ENCODE results near the gene CNTN2.

The CNTN2 gene

DNA sequence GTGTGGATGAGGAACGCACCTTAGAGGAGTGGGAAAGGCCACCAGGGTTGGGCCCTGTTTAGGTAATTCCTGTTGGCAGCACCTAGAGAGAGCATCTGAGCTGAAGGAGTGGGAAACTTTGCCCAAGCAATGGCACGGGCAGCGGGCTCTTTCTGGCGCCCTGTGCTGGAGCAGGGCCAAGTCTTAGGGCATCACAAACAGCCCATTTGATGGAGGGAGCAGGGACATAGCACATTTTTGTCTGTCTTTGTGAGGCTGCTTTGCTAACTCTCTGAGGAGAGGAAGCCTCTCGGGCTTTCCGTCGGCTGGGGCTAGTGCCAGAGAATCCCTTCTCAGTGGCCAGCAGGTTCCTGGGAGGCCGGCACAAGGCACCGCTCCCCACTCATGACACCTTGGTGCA is 22.5 kb upstream of the CNTN2 start:
- DNase-seq, result no peak

- DNase-seq, result no peak
Observed at GRCh38 chr1:205024679-205025078, 18.3 kb upstream of the CNTN2 start.

GRCh38 chr1:205025239-205025638 is 17.8 kb upstream of the CNTN2 start:
- DNase-seq, result no peak

DNA sequence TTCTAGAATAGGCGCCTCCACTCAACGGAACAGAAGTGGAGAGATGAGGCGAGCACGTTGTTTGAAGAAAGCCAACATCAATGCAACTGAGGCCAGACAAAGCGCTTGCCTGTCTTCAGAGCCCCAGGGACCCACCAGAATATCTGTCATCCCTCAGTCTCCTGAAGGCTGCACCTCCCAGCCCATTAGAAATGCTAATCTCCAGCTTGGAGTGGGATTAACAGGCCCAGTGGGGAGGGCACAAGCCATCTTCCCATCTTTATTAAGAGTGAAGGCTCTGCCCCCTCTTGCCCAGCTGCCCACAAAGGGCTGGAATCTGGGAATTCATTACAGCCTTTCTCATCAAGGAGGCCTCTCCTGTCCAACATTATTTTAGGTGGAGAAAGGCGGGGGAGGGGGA is 16.8 kb upstream of the CNTN2 start:
- DNase-seq, result no peak

DNA sequence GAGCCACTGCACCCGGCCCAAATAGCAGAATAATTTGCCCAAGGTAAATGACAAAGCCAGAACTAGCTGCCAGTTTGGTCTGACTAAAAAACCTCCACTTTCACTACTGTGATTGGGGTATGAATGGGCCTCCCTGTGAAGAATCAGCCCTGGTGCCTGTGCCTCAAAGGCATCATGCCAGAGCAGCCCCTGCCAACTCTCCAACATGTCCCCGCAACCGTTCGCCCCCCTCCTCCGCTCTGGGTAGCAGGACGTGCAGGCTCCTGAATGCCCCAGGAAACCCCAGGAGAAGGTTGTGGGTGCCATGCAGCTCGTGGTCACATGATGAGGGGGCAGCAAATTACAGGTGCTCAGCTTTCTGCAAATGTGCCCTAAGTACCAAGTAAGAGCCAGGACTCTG is 14.6 kb upstream of the CNTN2 start:
- DNase-seq, result no peak

- DNase-seq, result no peak
Observed at GRCh38 chr1:205028924-205029323, 14.1 kb upstream of the CNTN2 start.

DNA sequence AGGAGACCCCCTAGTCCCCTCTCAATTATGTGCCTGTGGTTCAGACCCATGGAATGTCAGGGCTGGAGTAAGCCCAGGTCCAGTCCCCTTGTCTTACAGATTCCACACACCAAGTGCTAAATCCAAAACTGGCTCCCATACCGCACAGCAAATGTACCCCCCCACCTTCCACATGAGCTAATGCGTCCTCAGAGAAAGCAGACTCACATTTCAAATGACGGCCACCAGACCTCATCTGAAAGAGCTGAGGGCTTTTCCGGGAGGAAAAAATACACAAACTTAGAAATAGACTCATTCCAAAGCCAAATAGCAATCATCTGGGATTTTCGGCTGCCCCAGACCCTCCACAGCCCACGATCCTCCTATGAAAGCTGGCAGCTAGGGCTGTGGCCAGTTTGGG is 12.8 kb upstream of the CNTN2 start:
- no peak for DNase-seq

- no peak for DNase-seq
Observed at GRCh38 chr1:205030896-205031295, 12.1 kb upstream of the CNTN2 start.

- DNase-seq, result no peak
Observed at GRCh38 chr1:205032508-205032907, 10.5 kb upstream of the CNTN2 start.

GRCh38 chr1:205037539-205037938 is 5.5 kb upstream of the CNTN2 start:
- DNase-seq, result no peak

DNA sequence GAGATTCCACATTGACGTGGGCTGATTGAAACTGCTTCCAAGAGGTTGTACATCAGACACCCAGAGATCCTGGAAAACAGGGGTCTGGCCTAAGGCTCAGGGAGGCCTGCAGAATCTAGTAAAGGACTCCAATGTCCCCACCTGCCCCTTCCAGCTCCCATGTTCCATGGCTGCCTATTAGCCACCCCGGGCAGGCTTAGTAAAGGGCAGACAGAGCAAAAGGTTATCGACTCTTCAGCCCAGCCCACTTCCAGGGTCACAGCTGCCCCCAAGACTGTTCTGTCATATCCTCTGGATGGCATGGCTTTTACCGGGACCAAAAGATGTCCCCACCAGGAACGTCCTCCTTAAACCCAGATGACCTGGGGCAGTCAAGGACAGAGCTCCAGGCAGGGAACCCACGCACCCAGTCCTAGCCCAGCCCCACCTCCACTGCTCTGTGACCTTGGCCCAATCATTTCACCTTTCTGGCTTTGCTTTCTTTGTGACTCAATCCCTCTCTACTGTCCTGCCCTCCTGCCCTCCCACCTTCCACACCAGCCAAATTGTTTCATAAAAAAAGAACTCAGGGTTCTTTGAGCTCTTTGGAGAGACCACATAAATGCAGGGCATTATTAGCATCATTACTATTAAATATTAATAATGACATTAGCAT is 4.8 kb upstream of the CNTN2 start:
- no peak for DNase-seq

DNA sequence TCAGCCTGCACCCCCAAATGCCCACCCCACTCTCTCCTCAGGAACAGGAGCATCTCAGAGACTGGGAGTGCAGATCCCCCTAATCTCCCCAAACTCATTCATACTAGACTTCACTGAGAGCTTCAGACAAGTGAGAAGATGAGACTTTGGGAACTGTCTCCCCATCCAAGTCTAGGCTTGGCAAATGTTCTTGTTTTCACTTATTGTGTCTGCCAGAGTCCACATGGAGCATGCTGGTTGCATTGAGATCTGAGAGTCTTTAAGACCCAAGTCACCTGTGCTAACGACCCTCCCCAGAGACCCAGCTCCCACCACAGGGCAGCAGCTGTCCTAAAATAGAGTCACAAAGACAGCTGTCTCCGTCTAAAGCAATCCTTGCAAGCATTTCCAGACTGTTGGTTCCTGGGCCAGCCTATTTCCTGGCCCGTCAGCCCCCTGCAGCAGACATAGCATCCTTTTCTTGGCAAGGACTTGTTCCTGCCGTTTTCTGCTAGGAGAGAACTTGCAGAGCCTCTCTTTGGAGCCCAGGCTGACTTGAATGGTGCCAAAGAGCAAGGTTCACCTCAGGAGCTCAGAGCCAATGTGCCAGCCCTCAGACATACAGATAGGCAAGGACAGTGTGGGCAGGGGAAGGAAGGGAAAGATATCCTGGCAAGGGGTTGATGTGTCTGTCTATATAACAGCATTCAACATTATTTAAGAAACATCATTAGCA is 1.9 kb upstream of the CNTN2 start:
- no peak for DNase-seq

DNA sequence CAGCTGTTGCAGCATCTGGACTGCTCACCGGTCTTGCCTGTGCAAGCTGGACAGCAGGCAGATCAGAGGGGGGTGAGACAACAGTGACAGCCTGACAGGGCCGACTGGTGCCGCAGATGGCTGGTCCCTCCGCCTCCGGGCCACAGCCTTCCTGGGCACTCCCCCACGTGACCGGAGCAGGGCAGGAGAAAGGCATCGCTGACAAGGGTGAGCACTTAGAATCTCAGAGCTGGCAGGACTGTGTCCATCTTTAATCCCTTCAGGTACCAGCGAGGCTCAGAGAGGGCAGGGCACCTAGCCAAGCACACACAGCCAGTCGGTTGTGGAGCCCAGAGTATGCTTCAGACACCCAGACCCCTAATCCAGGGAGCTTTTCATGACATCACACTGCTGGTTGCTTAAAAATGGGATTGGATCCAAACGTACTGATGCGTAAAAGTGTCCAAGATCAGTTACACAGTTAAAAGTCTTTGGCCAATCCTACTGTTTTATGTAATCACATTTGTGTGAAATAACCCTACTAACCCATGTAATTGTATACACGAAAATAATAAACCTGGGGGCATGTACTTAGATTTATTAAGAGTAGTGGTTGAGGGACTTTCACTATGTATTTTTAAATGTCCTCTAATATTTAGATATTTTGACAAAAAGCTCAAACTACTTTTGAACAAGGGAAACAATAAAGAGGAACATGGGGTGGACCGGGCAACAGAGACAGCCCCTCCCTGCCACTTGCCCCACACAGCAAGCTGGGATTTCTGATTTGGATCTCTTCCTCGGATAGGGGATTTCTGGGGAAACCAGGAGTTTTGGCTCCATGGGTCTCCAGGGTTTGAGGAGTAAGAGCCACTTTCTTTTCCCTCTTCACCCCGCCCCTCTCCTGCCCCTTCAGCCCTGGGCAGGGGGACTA is 758 bp upstream of the CNTN2 start:
- no peak for DNase-seq

DNA sequence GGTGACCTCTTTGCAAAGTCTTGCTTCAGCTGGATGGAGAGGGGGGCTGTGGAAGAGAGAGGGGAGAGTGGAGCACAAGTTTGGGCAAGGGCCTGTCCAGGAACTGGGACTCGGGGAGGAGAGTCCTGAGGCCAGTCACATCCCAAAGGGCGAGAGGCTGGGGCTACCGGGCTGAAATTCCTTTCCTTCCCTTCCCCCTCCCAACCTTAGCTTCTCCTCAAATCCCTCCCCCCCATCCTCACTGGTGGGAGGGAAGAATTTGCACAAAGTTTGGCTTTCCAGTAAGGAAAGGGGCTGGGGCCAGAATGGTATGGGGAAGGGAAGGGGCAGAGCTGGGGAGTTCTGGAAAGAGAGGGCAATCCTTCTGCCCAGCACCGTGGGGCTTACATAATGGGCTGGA is 854 bp downstream of the CNTN2 start:
- DNase-seq, result no peak

- DNase-seq, result no peak
Observed at GRCh38 chr1:205044741-205045140, 1.7 kb downstream of the CNTN2 start.

- DNase-seq, result no peak
Observed at GRCh38 chr1:205045146-205045545, 2.1 kb downstream of the CNTN2 start.

- no peak for DNase-seq
Observed at GRCh38 chr1:205046870-205047269, 3.9 kb downstream of the CNTN2 start.

DNA sequence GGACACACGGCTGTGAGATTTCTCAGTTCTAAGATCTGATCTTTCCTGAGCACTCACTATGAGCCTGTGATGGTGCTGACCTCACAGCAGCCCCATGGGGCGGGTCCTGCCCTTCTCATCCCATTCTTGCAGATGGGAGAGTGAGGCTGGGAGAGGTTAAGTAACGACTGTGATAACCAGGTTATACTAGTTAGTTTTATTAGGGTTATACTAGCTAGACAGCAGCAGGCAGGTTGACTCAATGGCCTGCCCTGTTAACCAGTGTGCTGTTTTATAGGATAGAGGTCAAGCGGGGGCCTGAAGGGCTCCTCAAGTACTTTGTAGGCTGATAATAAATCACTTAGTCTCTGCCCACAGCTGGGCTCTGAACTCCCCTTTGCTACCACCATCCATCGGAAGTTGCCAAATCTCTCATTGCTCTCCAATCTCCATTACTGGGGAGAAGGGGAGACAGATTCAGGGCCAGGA is 4.8 kb downstream of the CNTN2 start:
- DNase-seq, result no peak

- DNase-seq, result no peak
Observed at GRCh38 chr1:205048382-205048781, 5.4 kb downstream of the CNTN2 start.

DNA sequence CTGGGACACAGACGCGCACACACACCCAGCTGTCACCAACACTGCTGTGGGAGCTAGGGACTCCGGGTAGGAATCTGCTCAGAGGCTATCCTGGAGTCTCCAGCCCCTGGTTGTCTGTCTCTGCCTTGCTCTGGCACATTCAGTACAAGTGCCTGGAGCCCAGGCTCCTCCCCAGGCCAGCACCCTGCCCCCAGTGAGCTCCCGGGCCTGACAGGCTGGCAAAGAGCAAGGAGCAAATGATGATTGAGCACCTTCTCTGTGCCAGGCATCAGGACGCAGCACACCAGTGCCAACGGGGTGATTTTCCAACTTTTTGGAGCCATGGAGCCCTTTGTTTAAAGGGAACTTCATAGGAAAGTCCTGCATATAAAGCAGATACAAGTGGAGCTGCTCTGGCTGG is 6.5 kb downstream of the CNTN2 start:
- no peak for DNase-seq

DNA sequence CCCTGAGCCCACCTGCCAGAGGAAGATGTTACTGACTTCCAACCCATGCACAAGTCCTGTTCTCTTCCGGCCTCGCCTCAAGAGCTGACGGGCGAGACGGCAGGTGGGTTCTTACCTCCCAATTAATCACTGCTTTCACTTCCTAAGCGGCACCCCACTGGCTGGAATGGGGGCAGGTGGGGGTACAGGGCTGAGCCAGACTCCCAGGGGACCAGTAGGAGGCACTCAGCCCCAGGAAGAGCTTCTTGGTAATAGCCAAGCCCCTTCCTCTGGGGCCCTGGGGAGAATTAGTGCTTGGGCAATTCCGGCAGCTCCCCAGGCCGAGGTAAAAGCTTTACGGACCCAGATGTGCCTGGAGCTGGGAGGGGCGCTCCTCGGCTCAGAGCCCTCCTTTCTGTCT is 9.7 kb downstream of the CNTN2 start:
- peak in 1 of 2 experiments; percentile 27 for DNase-seq

DNA sequence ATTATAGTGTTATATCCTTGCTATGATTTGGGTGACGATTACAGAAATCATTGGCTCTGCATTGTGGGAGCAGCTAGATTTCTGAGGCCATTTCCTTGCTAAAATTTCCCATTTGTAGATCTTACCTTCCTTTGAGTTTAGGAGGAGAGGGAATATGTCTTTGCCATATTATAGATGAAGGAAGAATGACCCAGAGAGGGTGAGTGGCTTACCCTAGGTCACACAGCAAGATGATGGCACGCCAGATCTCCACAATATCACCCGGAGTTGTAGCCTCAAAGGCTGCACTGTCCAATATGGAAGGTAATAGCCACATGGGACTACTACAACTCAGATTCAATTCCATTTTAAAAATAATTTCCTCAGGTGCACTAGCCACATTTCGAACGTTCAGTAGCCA is 10.3 kb downstream of the CNTN2 start:
- DNase-seq, result no peak

DNA sequence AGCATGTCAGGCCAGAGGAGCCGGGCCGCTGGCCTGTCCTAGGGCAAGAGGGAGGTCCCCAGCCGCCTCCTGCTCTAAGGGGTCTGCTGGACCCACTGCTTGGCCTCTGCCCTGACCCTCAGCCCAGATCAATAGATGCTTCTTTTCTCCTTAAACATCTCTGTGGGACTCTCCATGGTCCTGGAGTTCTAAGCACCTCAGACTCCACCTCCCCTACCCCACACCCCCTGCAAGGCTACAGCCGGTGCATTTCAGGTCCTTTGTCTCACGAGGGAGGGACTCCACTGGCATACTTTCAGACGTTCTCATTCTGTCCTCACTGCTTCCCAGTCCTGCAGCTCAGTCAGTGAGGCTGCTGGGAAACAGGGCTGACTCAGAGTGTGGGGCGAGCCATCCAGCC is 11.0 kb downstream of the CNTN2 start:
- DNase-seq, result no peak

GRCh38 chr1:205056188-205056611 is 13.2 kb downstream of the CNTN2 start:
- no peak for DNase-seq
